Prostate gland (tissue), 2 donors: ENCODE data around the gene ZC3HAV1L.

Source experiments
- CTCF ChIP-seq, 4 experiments: fragments of 200-600 bp in 2 of 4; fragments of 450-650 bp in 2 of 4; sonication (generic) in 2 of 4; IDR thresholded peaks; 1 replicate in 3 of 4; 2 replicates in 1 of 4; pipeline ENCODE4 v1.5.1; 2016 to 2019; ENCODE audit warnings: antibody characterized with exemption in 4 of 4, mild to moderate bottlenecking in 2 of 4, moderate library complexity in 2 of 4
- POLR2A ChIP-seq: fragments of 450-650 bp; IDR thresholded peaks from one replicate; pipeline ENCODE4 v1.6.1; 2016; ENCODE audit warnings: antibody characterized with exemption, mild to moderate bottlenecking
- POLR2AphosphoS5 ChIP-seq: sonication (generic); formaldehyde crosslinking; IDR thresholded peaks from one replicate; pipeline ENCODE4 v1.6.1; 2017; ENCODE audit warnings: antibody characterized with exemption

- TF ChIP-seq CTCF (IDR thresholded peaks at IDR 0.05) (no peak), POLR2AphosphoS5 (no peak), POLR2A (no peak)
Observed at GRCh38 chr7:139075871-139076686, 40.2 kb upstream of the ZC3HAV1L start.
